Naive thymus-derived CD4-positive, alpha-beta T cell (primary cell): Measurements from ENCODE around the gene DSC3. TPM values are rescaled to one million over a fixed set of nuclear protein-coding genes. Genes with fewer than 3 reads are reported as not detected.
A peak's percentile ranks its signal among the peaks of the same experiment; 100 is the strongest.
"Not testable (repeated sequence)": the region's sequence is repeated elsewhere in the genome, so short reads cannot be mapped to it uniquely, and the experiment has no call there.

Source experiments
- ATAC-seq: fragments of 150-1000 bp; cut with Tn5 transposase; 2 replicates; pipeline ENCODE4 v1.10.0; 2021; ENCODE audit warnings: mild to moderate bottlenecking, moderate library complexity
- CTCF ChIA-PET: fragments of 350-600 bp; sonication (Branson Sonifier 250); formaldehyde crosslinking; loops from one replicate; lab custom pipeline; 2021; ENCODE audit warnings: antibody characterized with exemption; lab: Charles Lee
- POLR2A ChIA-PET: fragments of 350-600 bp; sonication (Branson Sonifier 250); formaldehyde crosslinking; loops from one replicate; lab custom pipeline; 2021; ENCODE audit warnings: antibody characterized with exemption, inconsistent platforms; lab: Charles Lee
- DNase-seq, 9 donors: peaks; one replicate each; pipeline versions ENCODE4 v3.0.0 to v3.0.0-alpha.2; 2020 to 2022; ENCODE audit warnings: mixed read lengths in 1 of 9
- H3K27ac ChIP-seq: one replicate; pipeline ENCODE4 v1.7.0; 2013; ENCODE audit warnings: mild to moderate bottlenecking, low read depth, low read length, moderate library complexity
- H3K27me3 ChIP-seq, 2 donors: one replicate each; pipeline ENCODE4 v1.7.0; 2013; ENCODE audit warnings: low read length in 2 of 2, mild to moderate bottlenecking in 2 of 2, moderate library complexity in 2 of 2; ENCODE audit not compliant: control insufficient read depth in 2 of 2, insufficient read depth in 2 of 2
- H3K36me3 ChIP-seq, 3 experiments: 1 replicate in 2 of 3; 2 replicates in 1 of 3; pipeline ENCODE4 v1.7.0; 2013; ENCODE audit warnings: low read length in 3 of 3, mild to moderate bottlenecking in 3 of 3, moderate library complexity in 1 of 3; ENCODE audit not compliant: insufficient read depth in 3 of 3, control insufficient read depth in 2 of 3
- H3K4me1 ChIP-seq, 2 donors: one replicate each; pipeline ENCODE4 v1.7.0; 2013; ENCODE audit warnings: low read length in 2 of 2, mild to moderate bottlenecking in 2 of 2, moderate library complexity in 1 of 2; ENCODE audit not compliant: control insufficient read depth in 2 of 2, insufficient read depth in 2 of 2
- H3K4me3 ChIP-seq: 2 replicates; pipeline ENCODE4 v1.7.0; 2013; ENCODE audit warnings: mild to moderate bottlenecking, low read length
- H3K9me3 ChIP-seq, 3 experiments: 1 replicate in 2 of 3; 2 replicates in 1 of 3; pipeline ENCODE4 v1.7.0; 2013; ENCODE audit warnings: low read length in 3 of 3; ENCODE audit not compliant: control insufficient read depth in 2 of 3
- H3K27ac Mint-ChIP-seq, 9 donors: one replicate each; pipeline ENCODE4 v1.8.0; 2020 to 2022; ENCODE audit warnings: mixed read lengths in 9 of 9, mild to moderate bottlenecking in 8 of 9, moderate library complexity in 5 of 9, inconsistent platforms in 2 of 9
- H3K27me3 Mint-ChIP-seq, 5 donors: one replicate each; pipeline ENCODE4 v1.8.0; 2021 to 2022; ENCODE audit warnings: mixed read lengths in 5 of 5, mild to moderate bottlenecking in 1 of 5
- H3K36me3 Mint-ChIP-seq, 5 donors: one replicate each; pipeline ENCODE4 v1.8.0; 2020 to 2022; ENCODE audit warnings: mixed read lengths in 5 of 5, mild to moderate bottlenecking in 3 of 5, inconsistent platforms in 1 of 5
- H3K4me1 Mint-ChIP-seq, 7 donors: one replicate each; pipeline ENCODE4 v1.8.0; 2020 to 2022; ENCODE audit warnings: mixed read lengths in 7 of 7, mild to moderate bottlenecking in 3 of 7, inconsistent platforms in 1 of 7
- H3K4me3 Mint-ChIP-seq, 10 donors: one replicate each; pipeline ENCODE4 v1.8.0; 2020 to 2022; ENCODE audit warnings: mild to moderate bottlenecking in 10 of 10, mixed read lengths in 10 of 10, moderate library complexity in 6 of 10, inconsistent platforms in 2 of 10
- H3K9me3 Mint-ChIP-seq, 11 donors: one replicate each; pipeline ENCODE4 v1.8.0; 2020 to 2022; ENCODE audit warnings: mixed read lengths in 11 of 11, mild to moderate bottlenecking in 4 of 11, inconsistent platforms in 1 of 11, moderate library complexity in 1 of 11
- intact Hi-C, 2 donors: fragments of 100-400 bp; cut with micrococcal nuclease; formaldehyde crosslinking; loops; one replicate each; pipeline ENCODE4 v1.15.1; 2023
- polyA plus RNA-seq, 2 donors: library from polyadenylated mRNA; unstranded; fragments of 300-500 nt; fragmentation: Illumina TruSeq; gene quantifications; one replicate each; pipeline ENCODE4 v1.2.3, GENCODE V29; 2021
- total RNA-seq, 6 experiments: library from RNA in 5 of 6; stranded (reverse) in 5 of 6; gene quantifications; 1 replicate in 5 of 6; 2 replicates in 1 of 6; pipeline ENCODE4 v1.2.3 and lab custom pipeline; 2021 to 2026

Gene DSC3
- total and polyA plus RNA-seq, 7 experiments from 2014 or later: not detected

DNA sequence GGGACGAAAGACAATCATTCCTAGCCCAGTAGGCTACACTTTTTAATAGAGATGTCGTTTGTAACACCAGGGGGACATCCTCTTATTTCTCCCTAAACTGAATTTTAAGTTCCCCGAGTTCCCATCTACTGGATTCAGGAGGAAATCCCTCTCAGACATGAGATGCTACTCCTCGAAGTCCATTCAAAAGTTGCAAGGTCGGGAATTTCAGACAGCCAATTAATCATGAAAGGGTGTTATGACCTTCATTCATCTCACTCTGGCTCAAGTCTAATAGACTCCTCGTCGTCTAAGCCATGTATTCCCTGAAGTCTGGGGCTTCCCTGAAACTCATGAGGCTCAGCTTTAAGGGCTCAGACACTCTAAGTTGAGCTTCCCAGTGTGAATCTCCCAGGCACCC, 1.2 kb upstream of the DSC3 start:
- ChIA-PET CTCF (no interaction called here), POLR2A (no interaction called here)
- H3K36me3 ChIP-seq: no peaks in the 10 kb centered on the region
- H3K4me1 ChIP-seq: no peaks in the 10 kb centered on the region
- Mint-ChIP-seq H3K9me3 (peaks cover 5 to 31% (median 10%) of the 10 kb centered on the region in 11 donors), H3K4me1 (peaks cover 0 to 15% (median 0%) of the 10 kb centered on the region in 7 donors), H3K36me3 (peaks cover 0 to 19% (median 0%) of the 10 kb centered on the region in 5 donors), H3K4me3 (no peak overlapping the region), H3K27me3 (peaks cover 41 to 54% (median 52%) of the 10 kb centered on the region in 5 donors), H3K27ac (no peak overlapping the region)
- DNase-seq (no peak), ATAC-seq (no peak)
- peaks cover 0 to 8% of the 10 kb centered on the region in 2 donors for H3K27me3 ChIP-seq
- intact Hi-C loops: no loop called here
- H3K4me3 ChIP-seq: no peak overlapping the region
- no peaks in the 10 kb centered on the region for H3K9me3 ChIP-seq
- H3K27ac ChIP-seq: no peak overlapping the region

DNA sequence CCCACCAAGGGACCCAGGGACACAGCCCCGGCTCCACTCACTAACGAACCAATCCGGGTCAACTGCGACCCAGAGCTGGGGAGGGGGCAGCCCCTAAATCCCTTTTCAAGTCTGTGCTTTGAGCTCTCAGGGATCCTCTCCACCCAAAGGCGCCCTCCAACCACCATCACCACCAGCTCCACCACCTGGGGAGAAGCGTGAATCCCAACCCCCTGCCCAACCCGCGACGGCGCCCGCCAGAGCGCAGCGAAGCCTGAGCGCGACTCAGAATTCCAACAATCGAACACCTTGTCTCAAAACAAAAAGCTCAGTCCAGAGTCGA, 497 bp downstream of the DSC3 start:
- Histone ChIP-seq H3K36me3 (no peaks in the 10 kb centered on the region), H3K9me3 (no peaks in the 10 kb centered on the region), H3K27ac (no peak overlapping the region), H3K27me3 (peaks cover 0 to 8% of the 10 kb centered on the region in 2 donors), H3K4me1 (no peaks in the 10 kb centered on the region), H3K4me3 (no peak overlapping the region)
- H3K9me3 Mint-ChIP-seq: peaks cover 5 to 31% (median 10%) of the 10 kb centered on the region in 11 donors
- H3K27me3 Mint-ChIP-seq: peaks cover 41 to 63% (median 52%) of the 10 kb centered on the region in 5 donors
- DNase-seq (no peak), ATAC-seq (no peak)
- H3K4me3 Mint-ChIP-seq: peak overlapping the region in 7 of 10 donors; percentile 17 to 56 (median 48)
- no peak overlapping the region for H3K27ac Mint-ChIP-seq
- CTCF ChIA-PET: no interaction called here
- intact Hi-C loops: no loop called here
- peaks cover 0 to 19% (median 0%) of the 10 kb centered on the region in 5 donors for H3K36me3 Mint-ChIP-seq
- POLR2A ChIA-PET: no interaction called here
- H3K4me1 Mint-ChIP-seq: peaks cover 0 to 15% (median 0%) of the 10 kb centered on the region in 7 donors

DNA sequence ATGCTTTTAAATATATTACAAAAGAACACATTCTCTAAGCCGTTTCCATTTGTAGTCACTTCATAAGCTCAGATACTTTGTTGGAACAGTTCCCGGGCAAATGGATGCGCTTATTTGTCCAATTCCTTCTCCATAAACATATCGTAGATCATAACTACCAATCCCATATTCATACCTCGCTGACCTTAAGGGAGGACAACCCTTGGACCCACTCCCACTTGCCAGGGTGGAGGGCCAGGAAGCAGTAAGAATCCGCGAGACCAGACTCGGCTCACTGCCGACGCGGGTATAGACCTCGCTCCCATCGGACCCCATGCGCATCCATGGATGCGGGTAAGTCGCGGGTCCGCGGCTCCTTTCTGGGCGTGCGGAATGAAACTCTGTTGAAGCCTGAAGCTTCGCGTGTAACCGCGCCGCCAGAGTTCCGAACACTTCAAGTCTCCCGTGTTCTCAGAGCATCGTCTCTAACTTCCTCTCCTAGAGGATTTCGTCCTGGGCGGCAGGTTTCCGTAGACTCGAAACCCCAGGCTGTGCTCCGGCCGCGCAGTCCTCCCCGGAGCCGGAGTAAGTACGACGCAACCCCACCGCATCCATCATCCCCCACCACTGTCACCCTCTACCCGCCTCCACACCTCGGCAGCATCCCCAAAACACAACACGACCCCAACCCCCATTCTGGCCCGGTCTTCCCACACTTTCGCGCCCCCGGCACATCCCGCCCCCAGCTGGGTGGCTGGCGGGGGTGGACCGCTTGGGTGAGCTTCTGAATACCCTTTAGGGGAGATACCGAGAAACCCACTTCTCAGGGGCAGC, 1.1 kb downstream of the DSC3 start:
- Mint-ChIP-seq H3K4me3 (peak overlapping the region in 9 of 10 donors; percentile 14 to 70 (median 53)), H3K36me3 (peaks cover 0 to 18% (median 0%) of the 10 kb centered on the region in 5 donors), H3K9me3 (peaks cover 3 to 27% (median 10%) of the 10 kb centered on the region in 11 donors), H3K4me1 (peaks cover 0 to 15% (median 0%) of the 10 kb centered on the region in 7 donors), H3K27ac (no peak overlapping the region), H3K27me3 (peaks cover 41 to 63% (median 52%) of the 10 kb centered on the region in 5 donors)
- H3K4me1 ChIP-seq: no peaks in the 10 kb centered on the region
- intact Hi-C loops: no loop called here
- H3K36me3 ChIP-seq: no peaks in the 10 kb centered on the region
- no peak overlapping the region for H3K4me3 ChIP-seq
- peaks cover 0 to 8% of the 10 kb centered on the region in 2 donors for H3K27me3 ChIP-seq
- ChIA-PET CTCF (no interaction called here), POLR2A (no interaction called here)
- peak; percentile 16 for ATAC-seq
- H3K9me3 ChIP-seq: no peaks in the 10 kb centered on the region
- DNase-seq: no peak
- no peak overlapping the region for H3K27ac ChIP-seq

DNA sequence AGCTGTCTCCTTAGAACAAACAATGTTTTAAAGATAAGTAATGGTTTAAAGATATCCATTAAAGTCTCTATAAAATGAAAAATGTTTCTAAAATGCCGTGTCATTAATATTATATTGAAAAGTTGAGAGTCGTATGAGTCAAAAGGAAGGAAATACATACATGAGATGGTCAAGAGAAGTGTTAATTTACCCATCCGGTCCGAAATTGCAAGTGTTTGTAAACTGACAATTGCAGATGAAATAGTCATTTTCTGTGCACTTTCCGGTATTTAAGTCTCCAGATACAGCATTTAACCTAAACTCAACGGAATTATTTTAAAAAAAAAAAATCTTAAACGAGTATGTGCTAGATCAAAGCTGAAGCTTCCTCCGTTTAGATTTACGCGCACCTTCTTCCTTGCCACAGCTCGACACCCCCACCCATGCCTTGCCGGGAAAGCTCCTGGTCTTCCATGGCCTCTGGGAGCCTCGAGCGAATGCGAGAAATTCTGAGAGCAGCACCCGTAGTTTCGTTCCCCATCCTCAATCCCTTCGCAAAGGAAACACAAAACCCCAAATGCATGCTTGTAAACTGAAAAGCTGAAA, 1.8 kb downstream of the DSC3 start:
- Histone ChIP-seq H3K9me3 (no peaks in the 10 kb centered on the region), H3K27ac (no peak overlapping the region), H3K4me1 (no peaks in the 10 kb centered on the region), H3K4me3 (no peak overlapping the region), H3K27me3 (peaks cover 0 to 8% of the 10 kb centered on the region in 2 donors), H3K36me3 (no peaks in the 10 kb centered on the region)
- peaks cover 0 to 15% (median 0%) of the 10 kb centered on the region in 7 donors for H3K4me1 Mint-ChIP-seq
- DNase-seq: no peak
- POLR2A ChIA-PET: no interaction called here
- peaks cover 0 to 27% (median 8%) of the 10 kb centered on the region in 11 donors for H3K9me3 Mint-ChIP-seq
- no peak overlapping the region for H3K27ac Mint-ChIP-seq
- intact Hi-C loops: no loop called here
- no peak for ATAC-seq
- CTCF ChIA-PET: no interaction called here
- peaks cover 0 to 15% (median 0%) of the 10 kb centered on the region in 5 donors for H3K36me3 Mint-ChIP-seq
- H3K4me3 Mint-ChIP-seq: peak overlapping the region in 4 of 10 donors; percentile 13 to 54 (median 30)
- peaks cover 38 to 63% (median 51%) of the 10 kb centered on the region in 5 donors for H3K27me3 Mint-ChIP-seq

DNA sequence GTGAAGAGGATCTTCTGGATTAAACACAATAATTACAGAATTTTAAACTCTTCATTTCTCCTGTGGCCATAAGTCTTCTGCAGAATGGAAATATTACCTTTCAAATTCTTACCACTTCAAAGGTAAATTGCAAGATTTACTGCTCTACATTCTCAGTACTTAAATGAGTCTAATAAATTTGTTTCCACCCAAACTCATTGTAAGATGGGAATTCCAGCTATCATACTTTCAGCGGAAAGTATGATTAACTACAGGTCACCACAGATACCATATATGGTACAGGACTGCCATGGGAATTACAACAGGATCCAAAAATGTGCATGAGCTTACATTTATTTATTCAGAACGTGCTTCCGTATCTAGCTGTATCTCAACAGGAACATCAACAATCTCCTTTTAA, 3.1 kb downstream of the DSC3 start:
- H3K4me1 ChIP-seq: no peaks in the 10 kb centered on the region
- ATAC-seq (no peak), DNase-seq (no peak)
- H3K27ac ChIP-seq: no peak overlapping the region
- peaks cover 0 to 22% (median 4%) of the 10 kb centered on the region in 11 donors for H3K9me3 Mint-ChIP-seq
- H3K4me3 ChIP-seq: no peak overlapping the region
- H3K36me3 ChIP-seq: no peaks in the 10 kb centered on the region
- CTCF ChIA-PET: interaction anchor here (0.7 kb wide), 1 partner anchor 10 kb away, joined by 3 read pairs; no protein-coding TSS in a partner anchor
- H3K27me3 Mint-ChIP-seq: peaks cover 38 to 58% (median 46%) of the 10 kb centered on the region in 5 donors
- peaks cover 0 to 8% of the 10 kb centered on the region in 2 donors for H3K27me3 ChIP-seq
- POLR2A ChIA-PET: no interaction called here
- intact Hi-C loops: no loop called here
- H3K9me3 ChIP-seq: no peaks in the 10 kb centered on the region
- H3K27ac Mint-ChIP-seq: no peak overlapping the region
- peaks cover 0 to 15% (median 0%) of the 10 kb centered on the region in 7 donors for H3K4me1 Mint-ChIP-seq
- H3K36me3 Mint-ChIP-seq: peaks cover 0 to 15% (median 0%) of the 10 kb centered on the region in 5 donors
- H3K4me3 Mint-ChIP-seq: no peak overlapping the region

DNA sequence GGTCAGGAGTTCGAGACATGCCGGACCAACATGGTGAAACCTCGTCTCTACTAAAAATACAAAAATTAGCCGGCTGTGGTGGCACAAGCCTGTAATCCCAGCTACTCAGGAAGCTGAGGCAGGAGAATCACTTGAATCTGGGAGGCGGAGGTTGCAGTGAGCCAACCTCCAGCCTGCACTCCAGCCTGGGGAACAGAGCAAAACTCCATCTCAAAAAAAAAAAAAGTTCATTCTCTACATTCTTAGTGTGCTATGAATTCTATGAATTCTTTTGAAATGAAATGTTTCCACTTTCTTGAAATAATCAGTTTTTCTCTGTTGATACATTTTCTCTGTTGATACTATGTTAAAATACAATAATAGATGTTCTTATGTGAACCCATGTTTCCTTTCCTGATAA, 4.9 kb downstream of the DSC3 start:
- H3K27me3 ChIP-seq, H3K27ac ChIP-seq, DNase-seq, H3K9me3 Mint-ChIP-seq, H3K4me3 Mint-ChIP-seq, H3K36me3 Mint-ChIP-seq, H3K9me3 ChIP-seq, H3K36me3 ChIP-seq, intact Hi-C loops, H3K4me1 ChIP-seq, H3K27ac Mint-ChIP-seq, ATAC-seq, CTCF ChIA-PET, H3K4me3 ChIP-seq, POLR2A ChIA-PET: not testable (repeated sequence)
- H3K27me3 Mint-ChIP-seq: peaks cover 24 to 43% (median 32%) of the 10 kb centered on the region in 5 donors
- H3K4me1 Mint-ChIP-seq: peaks cover 0 to 10% (median 0%) of the 10 kb centered on the region in 7 donors
